AG10803 (cell line): ENCODE measurements around the gene CACYBP.

Experiments used
- DNase-seq: peaks from one replicate; pipeline ENCODE4 v3.0.0; 2010; ENCODE audit warnings: low read depth
- H3K4me3 ChIP-seq: 2 replicates; pipeline ENCODE4 v1.5.1; 2011; ENCODE audit warnings: mild to moderate bottlenecking, low read length, control low read depth
- TF ChIP-seq, protein P1 (sequence below): conservative IDR thresholded peaks from 2 replicates; pipeline ENCODE4 v1.5.1; 2011; ENCODE audit warnings: mild to moderate bottlenecking, low read length, control low read depth, inconsistent platforms

CACYBP gene

DNA sequence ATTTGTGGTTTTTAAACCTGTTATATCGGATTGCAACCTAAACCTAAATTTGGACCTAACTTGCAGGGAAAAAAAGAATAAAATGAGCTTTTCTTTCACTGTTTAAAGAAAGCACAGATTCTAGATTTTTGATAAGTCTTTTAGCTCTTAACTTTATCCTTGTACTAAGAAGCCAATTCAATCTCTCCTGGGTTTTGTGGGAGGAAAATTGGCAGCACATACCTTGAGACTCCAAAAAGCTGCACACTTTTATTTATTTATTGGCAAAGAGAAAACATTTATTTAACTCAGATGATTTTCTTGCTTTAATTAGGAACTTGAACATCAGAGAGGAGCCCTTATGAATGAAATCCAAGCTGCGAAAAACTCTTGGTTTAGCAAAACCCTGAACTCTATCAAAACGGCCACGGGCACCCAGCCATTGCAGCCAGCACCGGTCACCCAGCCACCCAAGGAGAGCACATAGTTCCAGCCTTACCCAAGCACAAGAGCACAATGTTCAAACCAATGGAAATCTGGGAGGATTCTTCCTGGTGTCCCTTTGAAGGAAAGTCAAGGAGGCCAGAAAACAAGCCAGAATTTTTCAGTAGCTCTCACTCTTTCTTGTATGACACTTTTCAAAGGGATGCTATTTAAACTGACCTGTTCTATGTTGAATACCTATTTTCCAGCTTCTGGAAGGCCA is 10.1 kb upstream of the CACYBP start:
- TF ChIP-seq, protein P1, sequence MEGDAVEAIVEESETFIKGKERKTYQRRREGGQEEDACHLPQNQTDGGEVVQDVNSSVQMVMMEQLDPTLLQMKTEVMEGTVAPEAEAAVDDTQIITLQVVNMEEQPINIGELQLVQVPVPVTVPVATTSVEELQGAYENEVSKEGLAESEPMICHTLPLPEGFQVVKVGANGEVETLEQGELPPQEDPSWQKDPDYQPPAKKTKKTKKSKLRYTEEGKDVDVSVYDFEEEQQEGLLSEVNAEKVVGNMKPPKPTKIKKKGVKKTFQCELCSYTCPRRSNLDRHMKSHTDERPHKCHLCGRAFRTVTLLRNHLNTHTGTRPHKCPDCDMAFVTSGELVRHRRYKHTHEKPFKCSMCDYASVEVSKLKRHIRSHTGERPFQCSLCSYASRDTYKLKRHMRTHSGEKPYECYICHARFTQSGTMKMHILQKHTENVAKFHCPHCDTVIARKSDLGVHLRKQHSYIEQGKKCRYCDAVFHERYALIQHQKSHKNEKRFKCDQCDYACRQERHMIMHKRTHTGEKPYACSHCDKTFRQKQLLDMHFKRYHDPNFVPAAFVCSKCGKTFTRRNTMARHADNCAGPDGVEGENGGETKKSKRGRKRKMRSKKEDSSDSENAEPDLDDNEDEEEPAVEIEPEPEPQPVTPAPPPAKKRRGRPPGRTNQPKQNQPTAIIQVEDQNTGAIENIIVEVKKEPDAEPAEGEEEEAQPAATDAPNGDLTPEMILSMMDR, result no peak
- peak overlapping the region; percentile 56 for H3K4me3 ChIP-seq
- peak; percentile 28 for DNase-seq

DNA sequence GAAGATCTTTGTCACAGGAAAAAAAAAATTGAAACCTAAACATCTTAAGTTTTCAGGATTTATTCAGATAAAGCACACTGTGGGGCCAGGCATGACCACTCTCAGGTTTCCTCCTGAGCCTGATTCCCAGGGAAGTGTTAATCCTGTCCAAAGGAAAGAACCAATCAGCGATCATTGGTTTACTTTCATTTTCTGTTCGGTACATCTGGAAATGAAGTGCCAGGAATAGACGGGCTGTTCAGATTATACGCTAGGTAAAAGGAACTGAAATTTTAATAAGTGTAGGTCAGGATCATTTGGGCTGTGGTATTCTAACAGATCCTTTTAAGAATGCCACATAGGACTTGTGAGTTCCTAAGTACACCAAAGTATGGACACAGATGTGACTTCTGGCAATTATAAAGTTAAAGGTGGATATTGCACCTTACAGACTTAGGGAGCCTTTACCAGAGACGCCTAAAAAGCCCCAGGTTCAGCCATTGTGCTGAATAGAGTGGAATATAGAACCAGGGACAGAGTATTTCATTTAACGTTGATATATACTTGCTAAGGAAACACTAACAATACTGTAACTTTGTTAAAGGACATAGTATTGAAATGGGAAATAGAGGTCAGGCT is 9.3 kb upstream of the CACYBP start:
- TF ChIP-seq, protein P1, result no peak
- peak; percentile 61 for DNase-seq
- peak overlapping the region; percentile 56 for H3K4me3 ChIP-seq

DNA sequence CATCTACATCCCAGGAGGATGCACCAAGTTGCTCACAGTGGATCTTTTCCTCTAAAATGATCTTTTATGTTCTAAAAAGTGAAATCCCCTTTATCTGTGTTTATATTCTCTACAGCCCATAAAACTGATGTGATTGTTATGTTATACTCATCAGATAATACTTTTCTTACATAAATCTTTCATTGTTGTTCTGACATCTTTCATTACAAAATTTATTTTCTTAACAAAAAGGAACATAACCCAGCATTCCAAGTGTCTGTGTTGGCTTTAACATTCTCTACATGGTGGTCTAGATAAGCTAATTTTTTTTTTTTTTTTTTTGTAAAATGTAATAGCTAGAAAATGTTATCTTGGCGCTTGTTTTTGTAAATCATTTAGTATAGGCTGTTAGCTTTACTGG is 8.3 kb upstream of the CACYBP start:
- no peak overlapping the region for H3K4me3 ChIP-seq
- no peak for DNase-seq
- TF ChIP-seq, protein P1, result no peak

DNA sequence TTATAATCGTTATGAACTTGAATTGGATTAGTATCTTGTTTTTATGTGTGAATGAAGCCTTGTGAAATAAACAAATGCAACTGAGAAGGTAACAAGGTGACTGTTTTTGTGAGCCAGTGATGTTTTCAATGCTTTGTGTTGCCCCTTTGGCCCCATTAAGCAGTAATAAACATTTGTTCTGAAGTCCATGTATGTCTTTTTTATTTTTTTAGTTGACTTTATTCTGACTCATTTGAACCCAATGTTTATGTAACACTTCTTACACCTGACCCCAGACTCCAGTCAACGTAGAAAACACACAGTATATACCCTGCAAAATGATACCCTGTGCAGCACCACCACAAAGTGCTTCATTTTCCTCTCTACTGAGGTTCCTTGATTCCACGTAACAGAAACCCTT is 4.6 kb upstream of the CACYBP start:
- DNase-seq, result no peak
- TF ChIP-seq, protein P1, result no peak
- H3K4me3 ChIP-seq, result no peak overlapping the region

DNA sequence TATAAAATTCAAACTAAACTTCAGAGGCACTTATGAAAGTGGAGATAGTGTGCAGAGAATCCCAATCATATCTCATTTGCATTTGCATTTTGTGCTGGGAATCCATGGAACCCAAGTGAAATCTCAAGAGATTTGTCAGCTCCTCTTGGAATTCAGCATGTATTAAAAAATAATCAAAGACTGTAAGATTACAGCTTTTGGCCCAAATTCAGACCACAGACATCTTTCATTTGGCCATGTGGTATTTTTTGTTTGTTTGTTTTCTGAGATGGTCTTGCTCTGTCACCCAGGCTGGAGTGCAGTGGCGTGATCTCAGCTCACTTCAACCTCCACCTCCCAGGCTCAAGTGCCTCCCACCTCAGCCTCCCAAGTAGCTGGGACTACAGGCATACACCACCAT is 3.8 kb upstream of the CACYBP start:
- no peak overlapping the region for H3K4me3 ChIP-seq
- TF ChIP-seq, protein P1, result no peak
- DNase-seq, result peak; percentile 52

DNA sequence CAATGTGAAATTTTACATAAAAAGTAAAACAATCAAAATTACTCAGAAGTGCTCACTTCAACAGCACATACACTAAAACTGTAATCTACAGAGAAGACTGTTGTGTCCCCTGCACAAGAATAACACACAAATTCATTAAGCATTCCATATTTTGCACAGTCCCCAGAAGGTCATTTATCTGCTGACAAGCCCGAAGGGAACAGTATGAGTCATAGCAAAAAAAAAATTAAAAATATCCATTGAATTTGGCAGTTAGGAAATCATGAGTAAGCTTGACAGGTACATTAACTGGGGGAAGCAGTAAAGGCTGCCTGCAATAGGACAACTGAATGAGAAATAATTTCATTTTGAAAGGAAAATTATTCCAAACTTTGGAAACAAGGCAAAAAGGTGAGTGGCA is 3.3 kb upstream of the CACYBP start:
- TF ChIP-seq, protein P1, result no peak
- DNase-seq, result peak; percentile 31
- H3K4me3 ChIP-seq, result no peak overlapping the region

DNA sequence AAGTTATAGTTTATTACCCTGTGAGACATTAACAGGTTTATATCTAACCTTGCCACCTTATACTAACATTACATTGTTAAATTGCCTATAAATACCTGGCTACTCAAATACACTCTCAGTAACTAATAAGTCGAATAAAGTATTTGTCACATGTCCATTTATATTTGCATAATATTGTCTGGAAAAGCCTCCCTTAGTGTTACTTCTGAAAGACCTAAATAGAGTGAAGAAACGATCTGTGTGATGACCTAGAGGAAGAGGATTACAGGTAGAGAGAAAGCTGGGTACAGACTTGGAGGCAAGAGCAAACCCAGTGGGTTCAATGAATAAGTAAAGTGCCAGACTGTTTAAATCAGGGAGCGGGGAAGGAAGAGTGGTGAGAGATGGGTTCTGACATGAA is 2.7 kb upstream of the CACYBP start:
- TF ChIP-seq, protein P1, result no peak
- no peak overlapping the region for H3K4me3 ChIP-seq
- DNase-seq, result no peak
